Skin of body (tissue), 2 donors: ENCODE data around the gene SRR. TPM values are rescaled to one million over a fixed set of nuclear protein-coding genes. Genes with fewer than 3 reads are reported as not detected.

ENCODE experiments used
- DNase-seq: peaks from one replicate; lab custom pipeline; 2025; lab: John Stamatoyannopoulos, UW
- total RNA-seq: library from RNA; depleted of rRNA; stranded (reverse); fragments of >200 nt; gene quantifications from one replicate; pipeline ENCODE4 v1.2.3, GENCODE V29; 2014

Gene SRR
- total RNA-seq, 1 donor from 2014 or later, result 12.1 TPM

GRCh38 chr17:2343421-2343820 is 39.7 kb downstream of the SRR start:
- no peak for DNase-seq

GRCh38 chr17:2344528-2344927 is 40.8 kb downstream of the SRR start:
- no peak for DNase-seq

- DNase-seq, result no peak
Measured at GRCh38 chr17:2346475-2346874, 42.7 kb downstream of the SRR start.

- no peak for DNase-seq
Measured at GRCh38 chr17:2347805-2348685, 44.3 kb downstream of the SRR start.

GRCh38 chr17:2351269-2351668 is 47.5 kb downstream of the SRR start:
- no peak for DNase-seq

- DNase-seq, result no peak
Measured at GRCh38 chr17:2354311-2354710, 50.6 kb downstream of the SRR start.

- DNase-seq, result no peak
Measured at GRCh38 chr17:2357237-2357636, 53.5 kb downstream of the SRR start.

- DNase-seq, result no peak
Measured at GRCh38 chr17:2357931-2358434, 54.2 kb downstream of the SRR start.

- DNase-seq, result no peak
Measured at GRCh38 chr17:2361010-2361760, 57.4 kb downstream of the SRR start.

GRCh38 chr17:2362016-2362415 is 58.3 kb downstream of the SRR start:
- no peak for DNase-seq

- DNase-seq, result no peak
Measured at GRCh38 chr17:2362416-2362815, 58.7 kb downstream of the SRR start.

GRCh38 chr17:2362881-2363280 is 59.1 kb downstream of the SRR start:
- no peak for DNase-seq

GRCh38 chr17:2363318-2363717 is 59.6 kb downstream of the SRR start:
- DNase-seq, result no peak

GRCh38 chr17:2363851-2364762 is 60.4 kb downstream of the SRR start:
- DNase-seq, result no peak

GRCh38 chr17:2364763-2365116 is 61.0 kb downstream of the SRR start:
- no peak for DNase-seq

GRCh38 chr17:2365132-2365531 is 61.4 kb downstream of the SRR start:
- DNase-seq, result no peak

GRCh38 chr17:2366747-2367494 is 63.2 kb downstream of the SRR start:
- no peak for DNase-seq

GRCh38 chr17:2368359-2368758 is 64.6 kb downstream of the SRR start:
- DNase-seq, result no peak

GRCh38 chr17:2369039-2369438 is 65.3 kb downstream of the SRR start:
- no peak for DNase-seq

- DNase-seq, result no peak
Measured at GRCh38 chr17:2369551-2370210, 65.9 kb downstream of the SRR start.
